HG03354 (cell line): ENCODE results near the gene KATNIP.

Experiments
- ATAC-seq: cut with Tn5 transposase; IDR thresholded peaks from one replicate; pipeline ENCODE4 v1.9.1; 2021; ENCODE audit warnings: mild to moderate bottlenecking; ENCODE audit not compliant: unreplicated experiment, poor library complexity, severe bottlenecking

KATNIP gene

GRCh38 chr16:27572711-27573110 lies 22.8 kb downstream of the KATNIP start:
- no peak for ATAC-seq

- no peak for ATAC-seq
Measured at GRCh38 chr16:27576729-27577128, 26.8 kb downstream of the KATNIP start.

- no peak for ATAC-seq
Measured at GRCh38 chr16:27579087-27579980, 29.4 kb downstream of the KATNIP start.

- no peak for ATAC-seq
Measured at GRCh38 chr16:27582883-27583282, 32.9 kb downstream of the KATNIP start.

GRCh38 chr16:27583634-27584033 lies 33.7 kb downstream of the KATNIP start:
- ATAC-seq = no peak

- ATAC-seq = no peak
Measured at GRCh38 chr16:27585200-27585599, 35.3 kb downstream of the KATNIP start.

GRCh38 chr16:27586711-27587110 lies 36.8 kb downstream of the KATNIP start:
- ATAC-seq = no peak

GRCh38 chr16:27588057-27588456 lies 38.1 kb downstream of the KATNIP start:
- ATAC-seq = no peak

- ATAC-seq = no peak
Measured at GRCh38 chr16:27591837-27592236, 41.9 kb downstream of the KATNIP start.

GRCh38 chr16:27595475-27595874 lies 45.5 kb downstream of the KATNIP start:
- no peak for ATAC-seq

GRCh38 chr16:27595993-27596392 lies 46.0 kb downstream of the KATNIP start:
- ATAC-seq = no peak

- no peak for ATAC-seq
Measured at GRCh38 chr16:27596411-27596810, 46.5 kb downstream of the KATNIP start.

- ATAC-seq = no peak
Measured at GRCh38 chr16:27597361-27597760, 47.4 kb downstream of the KATNIP start.

- no peak for ATAC-seq
Measured at GRCh38 chr16:27598220-27598619, 48.3 kb downstream of the KATNIP start.

GRCh38 chr16:27598931-27599565 lies 49.1 kb downstream of the KATNIP start:
- ATAC-seq = no peak

GRCh38 chr16:27599606-27600005 lies 49.7 kb downstream of the KATNIP start:
- no peak for ATAC-seq
